Measurements from ENCODE around the gene PSMG1. TPM values are rescaled to one million over a fixed set of nuclear protein-coding genes. Genes with fewer than 3 reads are reported as not detected.

PSMG1 gene
- total and polyA plus RNA-seq, 9 of the 15 experiments (the other 6 are each of a cell fraction or from before 2014, with no cell fraction given), result 54.5 to 427 (median 328) TPM

DNA sequence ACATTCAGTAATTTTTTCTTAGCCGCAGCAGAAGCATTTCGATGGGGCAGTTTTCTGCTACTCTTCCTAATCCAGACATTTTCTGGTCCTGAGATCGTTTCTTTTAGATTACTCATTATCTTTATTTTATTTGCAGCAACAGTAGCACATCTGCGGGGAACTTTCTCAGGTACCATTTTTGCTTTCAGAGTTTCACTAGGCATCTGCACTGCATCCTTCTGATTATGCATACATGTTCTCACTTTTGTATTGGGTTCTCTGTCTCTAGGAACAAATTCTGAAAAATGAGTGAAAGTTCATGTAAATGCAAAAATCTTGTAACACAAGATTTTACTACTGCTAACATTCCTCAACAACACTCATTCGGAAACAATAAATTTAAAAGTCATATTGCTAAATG is 3.9 kb upstream of the PSMG1 start (continued):
- TF ChIP-seq, protein P1, sequence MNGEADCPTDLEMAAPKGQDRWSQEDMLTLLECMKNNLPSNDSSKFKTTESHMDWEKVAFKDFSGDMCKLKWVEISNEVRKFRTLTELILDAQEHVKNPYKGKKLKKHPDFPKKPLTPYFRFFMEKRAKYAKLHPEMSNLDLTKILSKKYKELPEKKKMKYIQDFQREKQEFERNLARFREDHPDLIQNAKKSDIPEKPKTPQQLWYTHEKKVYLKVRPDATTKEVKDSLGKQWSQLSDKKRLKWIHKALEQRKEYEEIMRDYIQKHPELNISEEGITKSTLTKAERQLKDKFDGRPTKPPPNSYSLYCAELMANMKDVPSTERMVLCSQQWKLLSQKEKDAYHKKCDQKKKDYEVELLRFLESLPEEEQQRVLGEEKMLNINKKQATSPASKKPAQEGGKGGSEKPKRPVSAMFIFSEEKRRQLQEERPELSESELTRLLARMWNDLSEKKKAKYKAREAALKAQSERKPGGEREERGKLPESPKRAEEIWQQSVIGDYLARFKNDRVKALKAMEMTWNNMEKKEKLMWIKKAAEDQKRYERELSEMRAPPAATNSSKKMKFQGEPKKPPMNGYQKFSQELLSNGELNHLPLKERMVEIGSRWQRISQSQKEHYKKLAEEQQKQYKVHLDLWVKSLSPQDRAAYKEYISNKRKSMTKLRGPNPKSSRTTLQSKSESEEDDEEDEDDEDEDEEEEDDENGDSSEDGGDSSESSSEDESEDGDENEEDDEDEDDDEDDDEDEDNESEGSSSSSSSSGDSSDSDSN (IDR thresholded peaks at IDR 0.05; ENCODE audit: borderline replicate concordance in 1 of 2, low read depth in 2 of 2, low read length in 2 of 2), result no peak
- no peak for TF ChIP-seq NR3C1 (CRISPR knock-in tag; IDR thresholded peaks at IDR 0.05)

DNA sequence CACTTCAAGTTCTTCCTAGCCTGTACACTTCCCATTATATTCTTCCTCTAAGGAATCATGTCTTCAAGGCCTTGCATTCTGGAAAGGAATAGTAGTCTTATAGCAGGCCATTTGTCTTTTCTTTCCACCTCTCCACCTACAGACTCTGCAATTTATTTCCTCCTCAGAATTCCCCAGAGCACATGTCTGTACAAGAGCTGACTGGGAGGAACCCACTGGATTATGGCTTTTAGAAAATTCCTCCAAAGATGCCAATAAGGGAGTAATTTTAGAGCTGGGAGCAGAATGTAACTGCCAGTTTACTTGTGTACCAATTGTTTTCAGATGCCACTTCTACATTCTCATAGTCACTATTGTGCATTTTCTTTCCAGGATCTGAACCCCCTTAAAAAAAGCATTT is 3.4 kb upstream of the PSMG1 start:
- TF ChIP-seq GTF2F1 (IDR thresholded peaks at IDR 0.05; ENCODE audit: low read depth, low read length), result no peak
- TF ChIP-seq, protein P2, sequence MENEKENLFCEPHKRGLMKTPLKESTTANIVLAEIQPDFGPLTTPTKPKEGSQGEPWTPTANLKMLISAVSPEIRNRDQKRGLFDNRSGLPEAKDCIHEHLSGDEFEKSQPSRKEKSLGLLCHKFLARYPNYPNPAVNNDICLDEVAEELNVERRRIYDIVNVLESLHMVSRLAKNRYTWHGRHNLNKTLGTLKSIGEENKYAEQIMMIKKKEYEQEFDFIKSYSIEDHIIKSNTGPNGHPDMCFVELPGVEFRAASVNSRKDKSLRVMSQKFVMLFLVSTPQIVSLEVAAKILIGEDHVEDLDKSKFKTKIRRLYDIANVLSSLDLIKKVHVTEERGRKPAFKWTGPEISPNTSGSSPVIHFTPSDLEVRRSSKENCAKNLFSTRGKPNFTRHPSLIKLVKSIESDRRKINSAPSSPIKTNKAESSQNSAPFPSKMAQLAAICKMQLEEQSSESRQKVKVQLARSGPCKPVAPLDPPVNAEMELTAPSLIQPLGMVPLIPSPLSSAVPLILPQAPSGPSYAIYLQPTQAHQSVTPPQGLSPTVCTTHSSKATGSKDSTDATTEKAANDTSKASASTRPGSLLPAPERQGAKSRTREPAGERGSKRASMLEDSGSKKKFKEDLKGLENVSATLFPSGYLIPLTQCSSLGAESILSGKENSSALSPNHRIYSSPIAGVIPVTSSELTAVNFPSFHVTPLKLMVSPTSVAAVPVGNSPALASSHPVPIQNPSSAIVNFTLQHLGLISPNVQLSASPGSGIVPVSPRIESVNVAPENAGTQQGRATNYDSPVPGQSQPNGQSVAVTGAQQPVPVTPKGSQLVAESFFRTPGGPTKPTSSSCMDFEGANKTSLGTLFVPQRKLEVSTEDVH (IDR thresholded peaks at IDR 0.05; ENCODE audit: low read depth, partially characterized antibody), result peak; percentile 22
- TF ChIP-seq TAF15 (IDR thresholded peaks at IDR 0.05; ENCODE audit: low read depth, low read length), result no peak
- TF ChIP-seq POLR2A (conservative IDR thresholded peaks at IDR 0.05), result 0 out of 2 replicates have a peak, but pooled peaks have one; percentile 13
- TF ChIP-seq SRSF1 (IDR thresholded peaks at IDR 0.05; ENCODE audit: low read depth, low read length), result no peak
- TF ChIP-seq ZBTB1 (CRISPR knock-in tag; IDR thresholded peaks at IDR 0.05; ENCODE audit: borderline replicate concordance, low read depth), result no peak
- no peak for TF ChIP-seq NR2F6 (CRISPR knock-in tag; IDR thresholded peaks at IDR 0.05)
- no peak for TF ChIP-seq ZFPM2 (CRISPR knock-in tag; IDR thresholded peaks at IDR 0.05)
- TF ChIP-seq PHF8 (IDR thresholded peaks at IDR 0.05; ENCODE audit: borderline replicate concordance, low read length), result no peak
- no peak for TF ChIP-seq ZNF134 (CRISPR knock-in tag; conservative IDR thresholded peaks at IDR 0.05)
- no peak for TF ChIP-seq RCOR1 (IDR thresholded peaks at IDR 0.05; ENCODE audit: borderline replicate concordance in 1 of 2, low read depth in 2 of 2, low read length in 2 of 2)
- TF ChIP-seq POLR2AphosphoS2 (IDR thresholded peaks at IDR 0.05; ENCODE audit: low read length), result no peak
- peaks cover 5 to 6% of the 10 kb centered on the region in 2 experiments; a peak in 3 of 5 replicates for H3K4me1 ChIP-seq (replicated peaks in 1 of 2; ENCODE audit: control insufficient read depth in 2 of 2, insufficient read depth in 2 of 2, low read length in 2 of 2)
- H3K9me3 ChIP-seq (replicated peaks; ENCODE audit: control insufficient read depth, insufficient read depth, low read depth, low read length), result no peaks in the 10 kb centered on the region
- in situ Hi-C loops (cut with MboI) (no loop called here), intact Hi-C loops (cut with micrococcal nuclease) (loop anchor here (2.0 to 10.0 kb wide), 2 partner anchors 22 to 128 kb away; partner anchors contain the start of gene BRWD1)
- H3K36me3 ChIP-seq (ENCODE audit: control insufficient read depth, insufficient read depth, low read length), result peaks cover 7% of the 10 kb centered on the region; the same call in 2 of the 3 replicates
- no peaks in the 10 kb centered on the region for H3K27me3 ChIP-seq (ENCODE audit: control insufficient read depth in 2 of 2, insufficient read depth in 2 of 2, low read length in 2 of 2)
- no peak overlapping the region for H3K4me3 ChIP-seq
- no peaks in the 10 kb centered on the region for H4K20me1 ChIP-seq (replicated peaks; ENCODE audit: control insufficient read depth, insufficient read depth, low read length)
- H3K9ac ChIP-seq (ENCODE audit: insufficient read depth in 1 of 2, low read depth in 2 of 2, low read length in 2 of 2), result no peak overlapping the region
- H3K79me2 ChIP-seq (ENCODE audit: control insufficient read depth, insufficient read depth, low read length), result peaks cover 28% of the 10 kb centered on the region
- H3K27ac ChIP-seq (ENCODE audit: extremely low read depth, low read depth, low read length), result no peak overlapping the region; the same call in 2 of the 3 replicates
- no peak overlapping the region for H2AFZ ChIP-seq (ENCODE audit: low read depth, low read length)
- no peak for FAIRE-seq
- BruUV-seq (replicated peaks), result no TSS peak
- DNase-seq (ENCODE audit: extremely low read depth in 1 of 4, low spot score in 3 of 4), result no peak
- no peak overlapping the region for H3K4me2 ChIP-seq (ENCODE audit: insufficient read depth, low read length)
- ChIA-PET POLR2A (interaction anchor here (1.5 kb wide), 1 partner anchor 11 kb away, joined by 5 read pairs; no protein-coding TSS in a partner anchor), CTCF (ENCODE audit: low intra/inter-chr PET ratio) (no interaction called here)
- ATAC-seq, result no peak
- H3K9me1 ChIP-seq (ENCODE audit: control insufficient read depth, insufficient read depth, low read length), result no peaks in the 10 kb centered on the region
